ENCODE data around the gene DTX4. TPM values are rescaled to one million over a fixed set of nuclear protein-coding genes. Genes with fewer than 3 reads are reported as not detected.

Gene DTX4
- polyA plus RNA-seq, 1 donor from 2014 or later: 31.4 TPM

GRCh38 chr11:59154610-59155009 lies 17.3 kb upstream of the DTX4 start:
- Histone ChIP-seq H3K9me2 (ENCODE audit: insufficient read depth, low read length) (no peaks in the 10 kb centered on the region), H3K4me3 (ENCODE audit: low read length) (no peak overlapping the region), H3F3A (ENCODE audit: insufficient read depth, low read length, poor library complexity, severe bottlenecking) (no peaks in the 10 kb centered on the region), H3K9me3 (ENCODE audit: low read length) (no peaks in the 10 kb centered on the region), H3K4me2 (ENCODE audit: low read length) (no peak overlapping the region), H3K36me3 (ENCODE audit: insufficient read depth, low read length) (no peaks in the 10 kb centered on the region), H3K27ac (ENCODE audit: low read length) (no peak overlapping the region), H2AFZ (ENCODE audit: low read depth, low read length) (no peak overlapping the region), H3K79me2 (replicated peaks; ENCODE audit: insufficient read depth, low read length) (no peaks in the 10 kb centered on the region), H4K20me1 (ENCODE audit: insufficient read depth) (no peaks in the 10 kb centered on the region), H3K27me3 (ENCODE audit: insufficient read depth, low read depth, low read length) (no peaks in the 10 kb centered on the region), H3K9ac (ENCODE audit: low read length) (no peak overlapping the region)
- TF ChIP-seq POLR2AphosphoS5 (IDR thresholded peaks at IDR 0.05) (no peak), RAD21 (conservative IDR thresholded peaks at IDR 0.05) (no peak), MXI1 (conservative IDR thresholded peaks at IDR 0.05; ENCODE audit: poor library complexity, severe bottlenecking) (no peak), EP300 (conservative IDR thresholded peaks at IDR 0.05; ENCODE audit: poor library complexity, severe bottlenecking) (no peak), TAF1 (IDR thresholded peaks at IDR 0.05; ENCODE audit: low read depth) (no peak)

GRCh38 chr11:59157433-59157832 lies 14.5 kb upstream of the DTX4 start:
- Histone ChIP-seq H4K20me1 (ENCODE audit: insufficient read depth) (no peaks in the 10 kb centered on the region), H3K9ac (ENCODE audit: low read length) (no peak overlapping the region), H3K9me3 (ENCODE audit: low read length) (no peaks in the 10 kb centered on the region), H3K36me3 (ENCODE audit: insufficient read depth, low read length) (no peaks in the 10 kb centered on the region), H3K4me2 (ENCODE audit: low read length) (no peak overlapping the region), H3K79me2 (replicated peaks; ENCODE audit: insufficient read depth, low read length) (no peaks in the 10 kb centered on the region), H3F3A (ENCODE audit: insufficient read depth, low read length, poor library complexity, severe bottlenecking) (no peaks in the 10 kb centered on the region), H2AFZ (ENCODE audit: low read depth, low read length) (no peak overlapping the region), H3K27me3 (ENCODE audit: insufficient read depth, low read depth, low read length) (no peaks in the 10 kb centered on the region), H3K4me3 (ENCODE audit: low read length) (no peak overlapping the region), H3K27ac (ENCODE audit: low read length) (no peak overlapping the region), H3K9me2 (ENCODE audit: insufficient read depth, low read length) (no peaks in the 10 kb centered on the region)
- TF ChIP-seq POLR2AphosphoS5 (IDR thresholded peaks at IDR 0.05): no peak
- no peak for TF ChIP-seq REST (IDR thresholded peaks at IDR 0.05; ENCODE audit: borderline replicate concordance)
- no peak for TF ChIP-seq MXI1 (conservative IDR thresholded peaks at IDR 0.05; ENCODE audit: poor library complexity, severe bottlenecking)
- no peak for TF ChIP-seq RAD21 (conservative IDR thresholded peaks at IDR 0.05)
- no peak for TF ChIP-seq EZH2 (IDR thresholded peaks at IDR 0.05; ENCODE audit: borderline replicate concordance, insufficient read depth, low read length, poor library complexity, severe bottlenecking)
- no peak for TF ChIP-seq TAF1 (IDR thresholded peaks at IDR 0.05; ENCODE audit: low read depth)
- TF ChIP-seq SMC3 (conservative IDR thresholded peaks at IDR 0.05; ENCODE audit: poor library complexity): no peak
- TF ChIP-seq CTCF (IDR thresholded peaks at IDR 0.05; ENCODE audit: poor library complexity, severe bottlenecking): no peak
- no peak for TF ChIP-seq EP300 (conservative IDR thresholded peaks at IDR 0.05; ENCODE audit: poor library complexity, severe bottlenecking)
